Measurements from ENCODE around the gene STX8. TPM values are rescaled to one million over a fixed set of nuclear protein-coding genes. Genes with fewer than 3 reads are reported as not detected.

STX8 gene
- total and polyA plus RNA-seq, 4 donors: 14.7 to 39.5 (median 28.7) TPM

DNA sequence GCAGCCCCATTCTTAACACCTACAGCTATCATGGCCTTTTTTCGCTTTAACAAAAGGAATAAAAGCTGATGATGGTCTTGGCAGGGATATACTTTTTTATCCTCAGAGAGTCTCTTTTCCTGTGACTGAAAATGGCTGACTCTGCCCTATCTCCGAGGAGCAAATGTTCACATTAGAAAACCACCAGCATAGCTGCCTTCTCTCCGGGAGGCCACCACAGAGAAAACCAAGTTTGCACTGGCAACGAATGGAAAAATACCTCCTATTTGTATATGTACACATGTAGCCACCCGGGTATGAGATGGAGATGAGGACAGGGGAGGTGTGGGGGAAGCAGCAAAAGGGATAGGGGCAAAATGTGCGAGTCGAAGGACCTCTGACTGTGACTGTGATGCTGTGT lies 88.2 kb downstream of the STX8 start:
- Histone ChIP-seq H3K36me3 (ENCODE audit: control insufficient read depth in 4 of 4, insufficient read depth in 3 of 4, low read depth in 1 of 4, low read length in 3 of 4) (peaks cover 1 to 9% (median 3%) of the 10 kb centered on the region in 4 donors), H3K4me3 (ENCODE audit: low read depth in 1 of 3, low read length in 3 of 3) (no peak overlapping the region), H3K9ac (ENCODE audit: low read depth in 1 of 2, low read length in 2 of 2) (no peak overlapping the region), H3K4me1 (ENCODE audit: control insufficient read depth in 4 of 4, insufficient read depth in 4 of 4, low read length in 3 of 4) (no peaks in the 10 kb centered on the region), H3K27me3 (ENCODE audit: control insufficient read depth in 4 of 4, insufficient read depth in 4 of 4, low read length in 3 of 4) (no peaks in the 10 kb centered on the region), H3K9me3 (ENCODE audit: control insufficient read depth in 4 of 4, low read length in 3 of 4) (no peaks in the 10 kb centered on the region), H3K27ac (ENCODE audit: low read depth in 1 of 2, low read length in 2 of 2) (no peak overlapping the region)
- no peak for DNase-seq (ENCODE audit: low spot score)
- TF ChIP-seq, protein P1, sequence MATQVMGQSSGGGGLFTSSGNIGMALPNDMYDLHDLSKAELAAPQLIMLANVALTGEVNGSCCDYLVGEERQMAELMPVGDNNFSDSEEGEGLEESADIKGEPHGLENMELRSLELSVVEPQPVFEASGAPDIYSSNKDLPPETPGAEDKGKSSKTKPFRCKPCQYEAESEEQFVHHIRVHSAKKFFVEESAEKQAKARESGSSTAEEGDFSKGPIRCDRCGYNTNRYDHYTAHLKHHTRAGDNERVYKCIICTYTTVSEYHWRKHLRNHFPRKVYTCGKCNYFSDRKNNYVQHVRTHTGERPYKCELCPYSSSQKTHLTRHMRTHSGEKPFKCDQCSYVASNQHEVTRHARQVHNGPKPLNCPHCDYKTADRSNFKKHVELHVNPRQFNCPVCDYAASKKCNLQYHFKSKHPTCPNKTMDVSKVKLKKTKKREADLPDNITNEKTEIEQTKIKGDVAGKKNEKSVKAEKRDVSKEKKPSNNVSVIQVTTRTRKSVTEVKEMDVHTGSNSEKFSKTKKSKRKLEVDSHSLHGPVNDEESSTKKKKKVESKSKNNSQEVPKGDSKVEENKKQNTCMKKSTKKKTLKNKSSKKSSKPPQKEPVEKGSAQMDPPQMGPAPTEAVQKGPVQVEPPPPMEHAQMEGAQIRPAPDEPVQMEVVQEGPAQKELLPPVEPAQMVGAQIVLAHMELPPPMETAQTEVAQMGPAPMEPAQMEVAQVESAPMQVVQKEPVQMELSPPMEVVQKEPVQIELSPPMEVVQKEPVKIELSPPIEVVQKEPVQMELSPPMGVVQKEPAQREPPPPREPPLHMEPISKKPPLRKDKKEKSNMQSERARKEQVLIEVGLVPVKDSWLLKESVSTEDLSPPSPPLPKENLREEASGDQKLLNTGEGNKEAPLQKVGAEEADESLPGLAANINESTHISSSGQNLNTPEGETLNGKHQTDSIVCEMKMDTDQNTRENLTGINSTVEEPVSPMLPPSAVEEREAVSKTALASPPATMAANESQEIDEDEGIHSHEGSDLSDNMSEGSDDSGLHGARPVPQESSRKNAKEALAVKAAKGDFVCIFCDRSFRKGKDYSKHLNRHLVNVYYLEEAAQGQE (IDR thresholded peaks at IDR 0.05): no peak
- TF ChIP-seq JUND (IDR thresholded peaks at IDR 0.05) (no peak), RAD21 (IDR thresholded peaks at IDR 0.05) (no peak), TAF1 (conservative IDR thresholded peaks at IDR 0.05) (no peak), SP1 (IDR thresholded peaks at IDR 0.05) (no peak), FOXA1 (IDR thresholded peaks at IDR 0.05) (no peak), GABPA (IDR thresholded peaks at IDR 0.05 in 1 of 2, conservative IDR thresholded peaks at IDR 0.05 in 1 of 2) (no peak), FOXA2 (IDR thresholded peaks at IDR 0.05) (no peak), RXRA (IDR thresholded peaks at IDR 0.05) (no peak), HNF4G (IDR thresholded peaks at IDR 0.05) (no peak), HNF4A (conservative IDR thresholded peaks at IDR 0.05) (no peak)
- TF ChIP-seq, protein P2, sequence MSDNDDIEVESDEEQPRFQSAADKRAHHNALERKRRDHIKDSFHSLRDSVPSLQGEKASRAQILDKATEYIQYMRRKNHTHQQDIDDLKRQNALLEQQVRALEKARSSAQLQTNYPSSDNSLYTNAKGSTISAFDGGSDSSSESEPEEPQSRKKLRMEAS (IDR thresholded peaks at IDR 0.05): no peak
- TF ChIP-seq, protein P3, sequence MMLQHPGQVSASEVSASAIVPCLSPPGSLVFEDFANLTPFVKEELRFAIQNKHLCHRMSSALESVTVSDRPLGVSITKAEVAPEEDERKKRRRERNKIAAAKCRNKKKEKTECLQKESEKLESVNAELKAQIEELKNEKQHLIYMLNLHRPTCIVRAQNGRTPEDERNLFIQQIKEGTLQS (IDR thresholded peaks at IDR 0.05): no peak
- whole genome bisulfite sequencing: 92% methylated on average over 7 of the region's 7 CpGs

DNA sequence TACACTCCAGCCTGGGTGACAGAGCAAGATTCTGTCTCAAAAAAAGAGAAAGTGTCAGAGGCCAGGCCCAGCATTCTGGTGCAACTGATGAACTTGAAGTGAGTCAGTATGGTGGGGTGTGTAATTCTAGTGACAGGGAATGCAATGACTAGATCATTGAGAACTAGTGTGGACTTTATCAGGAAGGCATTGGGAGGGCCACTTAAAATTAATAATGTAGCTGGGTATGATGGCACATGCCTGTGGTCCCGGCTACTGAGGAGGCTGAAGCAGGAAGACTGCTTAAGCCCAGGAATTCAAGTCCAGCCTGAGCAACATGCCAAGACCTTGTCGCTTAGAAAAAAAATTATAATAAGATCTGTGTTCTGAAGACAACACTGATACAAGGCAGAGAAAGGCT lies 90.8 kb downstream of the STX8 start:
- Histone ChIP-seq H3K27me3 (ENCODE audit: control insufficient read depth in 4 of 4, insufficient read depth in 4 of 4, low read length in 3 of 4) (no peaks in the 10 kb centered on the region), H3K9ac (ENCODE audit: low read depth in 1 of 2, low read length in 2 of 2) (no peak overlapping the region), H3K4me1 (ENCODE audit: control insufficient read depth in 4 of 4, insufficient read depth in 4 of 4, low read length in 3 of 4) (no peaks in the 10 kb centered on the region), H3K27ac (ENCODE audit: low read depth in 1 of 2, low read length in 2 of 2) (no peak overlapping the region), H3K36me3 (ENCODE audit: control insufficient read depth in 4 of 4, insufficient read depth in 3 of 4, low read depth in 1 of 4, low read length in 3 of 4) (peaks cover 1 to 4% (median 3%) of the 10 kb centered on the region in 4 donors), H3K9me3 (ENCODE audit: control insufficient read depth in 4 of 4, low read length in 3 of 4) (no peaks in the 10 kb centered on the region), H3K4me3 (ENCODE audit: low read depth in 1 of 3, low read length in 3 of 3) (no peak overlapping the region)
- no peak for DNase-seq (ENCODE audit: low spot score)
- no peak for TF ChIP-seq GABPA (IDR thresholded peaks at IDR 0.05 in 1 of 2, conservative IDR thresholded peaks at IDR 0.05 in 1 of 2)
- WGBS: 97% methylated on average over 2 of the region's 2 CpGs

DNA sequence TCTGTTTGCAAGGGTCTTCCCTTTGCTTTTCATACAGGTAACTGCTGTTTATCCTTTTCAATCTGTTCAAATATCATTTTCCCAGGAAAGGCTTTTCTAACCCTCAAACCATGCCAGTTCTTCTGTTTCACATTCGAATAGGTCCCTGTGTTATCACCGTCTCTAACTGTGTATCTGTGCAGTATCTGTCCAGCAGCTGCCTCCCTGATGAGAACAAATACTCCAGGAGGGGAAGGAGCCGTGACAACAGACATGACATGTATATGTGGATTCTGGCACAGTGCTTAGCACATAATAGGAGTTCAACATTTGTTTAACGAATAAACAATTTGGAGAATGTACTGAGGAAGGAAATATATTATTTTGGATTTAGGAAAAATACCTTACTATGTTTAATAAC lies 95.7 kb downstream of the STX8 start:
- 96% methylated on average over 4 of the region's 4 CpGs for WGBS
- TF ChIP-seq FOXA2 (IDR thresholded peaks at IDR 0.05) (no peak), GABPA (IDR thresholded peaks at IDR 0.05 in 1 of 2, conservative IDR thresholded peaks at IDR 0.05 in 1 of 2) (no peak)
- TF ChIP-seq, protein P3 (IDR thresholded peaks at IDR 0.05): no peak
- TF ChIP-seq, protein P2 (IDR thresholded peaks at IDR 0.05): no peak
- no peak for DNase-seq (ENCODE audit: low spot score)

More for the DNA sequence above, 95.7 kb downstream of the STX8 start:
- Histone ChIP-seq H3K4me1 (ENCODE audit: control insufficient read depth in 4 of 4, insufficient read depth in 4 of 4, low read length in 3 of 4) (no peaks in the 10 kb centered on the region), H3K4me3 (ENCODE audit: low read depth in 1 of 3, low read length in 3 of 3) (no peak overlapping the region), H3K36me3 (ENCODE audit: control insufficient read depth in 4 of 4, insufficient read depth in 3 of 4, low read depth in 1 of 4, low read length in 3 of 4) (peaks cover 0 to 1% (median 0%) of the 10 kb centered on the region in 4 donors), H3K9ac (ENCODE audit: low read depth in 1 of 2, low read length in 2 of 2) (no peak overlapping the region), H3K9me3 (ENCODE audit: control insufficient read depth in 4 of 4, low read length in 3 of 4) (no peaks in the 10 kb centered on the region), H3K27me3 (ENCODE audit: control insufficient read depth in 4 of 4, insufficient read depth in 4 of 4, low read length in 3 of 4) (no peaks in the 10 kb centered on the region), H3K27ac (ENCODE audit: low read depth in 1 of 2, low read length in 2 of 2) (no peak overlapping the region)

All from liver (tissue), 9 donors.